NCI-H1694 treated with DMSO at 0.1 percent for 48 hours (cell line): ENCODE results near the gene NCKAP1.
A peak's percentile ranks its signal among the peaks of the same experiment; 100 is the strongest.
"Not testable (repeated sequence)": the region's sequence is repeated elsewhere in the genome, so short reads cannot be mapped to it uniquely, and the experiment has no call there.

Experiments used
- DNase-seq: peaks from one replicate; lab custom pipeline; 2025; lab: John Stamatoyannopoulos, UW

The NCKAP1 gene, protein sequence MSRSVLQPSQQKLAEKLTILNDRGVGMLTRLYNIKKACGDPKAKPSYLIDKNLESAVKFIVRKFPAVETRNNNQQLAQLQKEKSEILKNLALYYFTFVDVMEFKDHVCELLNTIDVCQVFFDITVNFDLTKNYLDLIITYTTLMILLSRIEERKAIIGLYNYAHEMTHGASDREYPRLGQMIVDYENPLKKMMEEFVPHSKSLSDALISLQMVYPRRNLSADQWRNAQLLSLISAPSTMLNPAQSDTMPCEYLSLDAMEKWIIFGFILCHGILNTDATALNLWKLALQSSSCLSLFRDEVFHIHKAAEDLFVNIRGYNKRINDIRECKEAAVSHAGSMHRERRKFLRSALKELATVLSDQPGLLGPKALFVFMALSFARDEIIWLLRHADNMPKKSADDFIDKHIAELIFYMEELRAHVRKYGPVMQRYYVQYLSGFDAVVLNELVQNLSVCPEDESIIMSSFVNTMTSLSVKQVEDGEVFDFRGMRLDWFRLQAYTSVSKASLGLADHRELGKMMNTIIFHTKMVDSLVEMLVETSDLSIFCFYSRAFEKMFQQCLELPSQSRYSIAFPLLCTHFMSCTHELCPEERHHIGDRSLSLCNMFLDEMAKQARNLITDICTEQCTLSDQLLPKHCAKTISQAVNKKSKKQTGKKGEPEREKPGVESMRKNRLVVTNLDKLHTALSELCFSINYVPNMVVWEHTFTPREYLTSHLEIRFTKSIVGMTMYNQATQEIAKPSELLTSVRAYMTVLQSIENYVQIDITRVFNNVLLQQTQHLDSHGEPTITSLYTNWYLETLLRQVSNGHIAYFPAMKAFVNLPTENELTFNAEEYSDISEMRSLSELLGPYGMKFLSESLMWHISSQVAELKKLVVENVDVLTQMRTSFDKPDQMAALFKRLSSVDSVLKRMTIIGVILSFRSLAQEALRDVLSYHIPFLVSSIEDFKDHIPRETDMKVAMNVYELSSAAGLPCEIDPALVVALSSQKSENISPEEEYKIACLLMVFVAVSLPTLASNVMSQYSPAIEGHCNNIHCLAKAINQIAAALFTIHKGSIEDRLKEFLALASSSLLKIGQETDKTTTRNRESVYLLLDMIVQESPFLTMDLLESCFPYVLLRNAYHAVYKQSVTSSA

DNA sequence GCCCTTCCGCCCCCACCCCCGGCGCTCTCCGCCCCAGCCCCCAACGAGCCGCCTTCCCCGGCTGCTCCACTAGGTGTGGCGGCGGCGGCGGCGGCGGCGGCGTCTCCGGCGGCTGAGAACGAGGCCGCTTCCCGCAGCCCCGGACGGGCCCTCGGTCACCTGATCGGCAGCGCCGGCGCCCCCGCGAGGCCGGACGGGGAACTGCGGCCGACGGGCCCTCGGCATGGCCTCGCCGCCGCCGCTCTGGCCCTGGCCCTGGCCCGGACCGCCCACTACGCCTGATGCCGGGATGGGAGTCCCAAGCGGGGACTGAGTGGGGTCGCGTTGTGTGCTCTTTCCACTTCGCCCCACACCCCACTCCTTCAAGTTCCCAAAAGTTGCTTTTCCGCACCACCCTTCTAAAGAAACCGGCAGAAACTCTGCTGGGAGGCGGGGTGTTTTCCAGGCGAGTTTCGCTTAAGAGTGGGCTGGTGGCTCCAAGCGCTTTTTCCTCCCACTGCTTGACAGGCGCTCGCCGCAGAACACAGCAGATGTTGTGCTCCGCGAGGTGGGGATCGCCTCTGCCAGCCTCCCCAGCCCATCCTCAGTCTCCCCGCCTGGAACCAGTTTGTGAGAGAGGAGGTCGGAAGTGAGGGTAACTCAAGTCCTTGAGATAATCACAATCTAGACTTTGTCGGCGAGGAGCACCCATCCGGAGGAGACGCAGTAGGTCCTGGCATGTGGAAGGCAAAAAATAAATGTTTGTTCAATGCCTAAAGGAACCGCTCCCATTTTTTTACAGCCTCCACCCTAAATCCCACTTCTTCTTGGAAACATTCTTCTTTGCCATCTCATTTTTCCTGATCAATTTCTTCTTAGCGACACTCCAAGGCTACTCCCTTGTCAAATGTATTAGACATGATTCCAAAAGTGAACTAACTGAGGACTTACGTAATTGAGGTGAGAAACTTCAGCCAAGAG is at the start of gene NCKAP1:
TSS of gene NCKAP1 (minus strand) at position 117 of the 960 bp plus-strand sequence. CDS start 358 bp downstream, outside the sequence.
- peak; percentile 81 for DNase-seq

DNA sequence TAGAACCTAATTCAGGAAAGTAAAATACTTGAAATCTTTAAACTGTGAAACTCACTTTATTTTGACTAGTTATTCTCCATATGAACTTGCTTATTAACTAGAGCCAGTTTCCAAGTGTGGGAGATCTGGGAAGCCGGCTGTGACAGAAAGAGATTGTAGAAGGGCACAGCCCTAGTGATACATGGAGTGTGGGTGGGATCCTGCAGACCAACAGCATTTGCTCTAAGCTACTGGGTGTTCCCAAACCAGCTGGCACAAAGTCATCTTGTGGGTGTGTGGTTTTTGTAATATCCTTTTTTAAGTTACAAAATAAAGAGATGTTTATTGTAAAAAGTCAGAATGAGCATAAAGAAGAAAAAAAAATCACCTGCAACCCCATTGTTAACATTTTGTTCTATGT is 43.7 kb upstream of the NCKAP1 start:
- DNase-seq = no peak

DNA sequence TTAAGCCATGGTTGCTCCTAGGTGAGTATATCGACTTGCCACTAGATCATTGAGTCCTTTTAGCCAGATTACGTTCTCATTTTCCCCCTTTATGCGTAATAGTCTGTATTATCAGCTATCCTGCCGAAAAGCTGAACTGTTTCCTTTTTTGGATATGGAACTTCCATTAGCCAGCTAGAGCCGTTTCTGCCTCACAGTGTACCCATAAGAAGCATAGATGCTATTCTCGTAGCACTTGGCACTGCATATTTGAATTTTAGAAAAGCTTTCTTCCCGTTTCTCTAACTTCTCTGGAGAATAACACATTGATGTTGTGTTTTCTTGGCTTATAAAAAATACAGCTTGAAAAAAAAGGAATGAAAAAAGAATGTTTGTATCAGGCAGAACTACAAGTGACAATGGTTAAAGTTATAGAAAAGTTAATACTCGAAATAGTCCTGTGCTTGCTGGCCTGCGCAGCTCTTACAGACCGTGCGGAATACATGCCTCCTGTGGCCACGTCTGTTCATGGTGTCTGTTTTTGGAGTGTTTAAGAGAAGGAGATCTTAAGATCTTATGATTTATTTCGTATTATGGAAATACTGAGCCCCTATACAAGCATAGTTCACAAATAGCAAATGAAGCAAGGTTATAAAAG is 41.0 kb upstream of the NCKAP1 start:
- DNase-seq = peak; percentile 65

GRCh38 chr2:183078464-183079138 is 40.3 kb upstream of the NCKAP1 start, which contains the start of gene DUSP19:
DUSP19 (plus strand) TSS chr2:183078747; CDS start chr2:183078934, 187 bp downstream.
- DNase-seq = peak; percentile 95

DNA sequence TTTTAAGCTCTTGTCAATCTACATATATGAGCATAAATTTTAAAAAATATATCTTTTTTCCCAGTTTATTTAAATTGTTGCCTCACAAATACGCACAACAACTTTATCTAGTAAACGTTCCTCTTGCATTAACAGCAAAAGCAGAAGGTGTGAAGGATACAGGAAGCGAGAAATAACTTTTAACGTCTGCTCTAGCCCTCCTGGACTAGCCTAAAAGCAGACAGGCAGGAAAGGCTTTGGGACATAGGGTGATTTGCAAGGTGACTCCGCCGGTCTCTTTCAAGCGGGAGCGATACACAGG is 39.9 kb upstream of the NCKAP1 start:
- DNase-seq = no peak

DNA sequence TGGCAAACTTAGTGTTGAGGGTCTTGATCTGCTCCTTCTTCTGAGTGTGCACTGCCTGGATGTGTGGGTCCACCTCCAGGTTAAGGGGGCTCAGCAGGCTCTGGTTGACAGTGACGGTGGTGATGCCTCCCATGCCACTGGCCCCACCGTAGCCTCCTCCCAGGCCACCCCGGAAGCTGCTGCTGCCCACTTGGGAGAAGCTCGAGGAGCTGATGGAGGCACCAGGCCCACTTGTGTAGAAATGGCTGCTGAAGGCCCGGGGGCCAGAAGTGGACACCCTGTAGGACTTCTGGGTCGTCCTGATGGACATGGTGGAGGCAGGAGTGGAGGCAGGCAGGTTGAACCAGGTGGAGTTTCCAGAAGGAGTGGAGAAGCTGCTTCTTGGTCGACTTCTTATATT is 33.9 kb upstream of the NCKAP1 start:
- no peak for DNase-seq

- no peak for DNase-seq
These were observed 32.9 kb upstream of the NCKAP1 start for GRCh38 chr2:183070942-183071844.

DNA sequence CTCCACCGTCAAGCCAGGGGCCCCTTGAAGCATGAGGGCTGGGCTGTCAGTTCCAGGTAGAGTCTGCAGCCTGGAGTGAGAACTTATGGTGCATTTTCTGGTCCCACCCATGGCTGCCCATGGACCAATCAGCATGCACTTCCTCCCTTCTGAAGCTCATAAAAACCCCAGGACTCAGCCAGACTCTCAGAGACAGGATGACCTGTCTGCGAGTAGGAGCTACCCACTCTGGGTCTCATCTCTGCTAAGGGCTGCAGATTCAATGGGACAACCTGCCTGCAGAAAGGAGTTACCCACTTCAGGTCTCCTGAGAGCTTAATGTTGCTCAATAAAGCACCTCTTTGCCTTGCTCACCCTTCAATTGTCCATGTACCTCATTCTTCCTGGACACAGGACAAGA is 30.9 kb upstream of the NCKAP1 start:
- DNase-seq = no peak

DNA sequence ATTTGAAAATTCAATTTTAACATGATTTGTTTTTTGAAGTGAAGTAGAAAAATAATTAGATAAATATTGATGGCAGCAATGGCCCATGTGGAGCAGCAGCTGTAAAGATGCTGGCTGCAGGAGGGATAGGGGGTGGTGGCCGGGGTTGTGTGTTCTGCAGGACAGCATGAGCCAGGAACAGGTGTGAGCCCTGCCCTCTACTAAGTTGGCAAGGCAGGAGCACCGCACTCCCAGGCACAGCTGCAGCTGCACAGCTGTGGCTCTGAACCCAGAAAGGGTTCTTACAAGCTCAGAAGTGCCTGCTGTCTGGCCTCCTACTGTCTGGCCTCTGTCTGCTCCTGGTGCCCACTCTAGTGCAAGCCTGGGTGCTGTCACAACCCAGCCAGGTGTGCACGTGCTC is 30.3 kb upstream of the NCKAP1 start:
- DNase-seq = no peak

DNA sequence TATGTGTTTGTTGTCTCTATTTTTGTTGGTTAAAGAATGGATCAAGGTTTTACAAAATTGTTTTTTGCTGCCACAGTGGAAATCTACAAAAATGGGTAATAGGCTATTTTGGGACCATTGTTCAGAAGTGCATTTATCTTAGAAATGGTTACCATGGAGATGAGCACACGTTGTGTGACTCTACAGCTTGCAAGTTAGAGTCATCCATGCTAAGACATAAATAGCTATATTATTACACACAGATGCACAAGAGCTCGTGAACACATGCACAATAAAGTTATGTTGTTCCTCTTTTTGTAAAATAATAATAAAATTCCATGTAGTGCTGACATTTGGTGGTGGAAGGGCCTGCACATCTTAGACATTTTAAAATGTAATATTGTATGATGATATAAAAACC is 24.8 kb upstream of the NCKAP1 start:
- DNase-seq = peak; percentile 14

GRCh38 chr2:183060571-183061231 is 22.4 kb upstream of the NCKAP1 start:
- DNase-seq = no peak

GRCh38 chr2:183059561-183059960 is 21.3 kb upstream of the NCKAP1 start:
- DNase-seq = no peak

- DNase-seq = no peak
These were observed 19.2 kb upstream of the NCKAP1 start for GRCh38 chr2:183057333-183057985.

DNA sequence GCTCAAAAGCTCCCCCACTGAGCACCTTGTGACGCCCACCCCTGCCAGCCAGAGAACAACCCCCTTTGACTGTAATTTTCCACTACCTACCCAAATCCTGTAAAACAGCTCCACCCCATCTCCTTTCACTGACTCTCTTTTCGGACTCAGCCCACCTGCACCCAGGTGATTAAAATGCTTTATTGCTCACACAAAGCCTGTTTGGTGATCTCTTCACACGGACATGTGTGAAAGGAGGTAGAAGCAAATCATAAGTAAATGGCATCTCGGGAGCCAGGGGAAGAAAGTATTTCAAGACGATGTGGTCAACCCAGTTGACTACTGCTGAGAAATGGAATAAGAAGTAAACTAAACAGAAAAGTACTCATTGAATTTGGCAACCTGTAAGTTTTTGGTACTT is 11.2 kb upstream of the NCKAP1 start:
- DNase-seq = no peak

DNA sequence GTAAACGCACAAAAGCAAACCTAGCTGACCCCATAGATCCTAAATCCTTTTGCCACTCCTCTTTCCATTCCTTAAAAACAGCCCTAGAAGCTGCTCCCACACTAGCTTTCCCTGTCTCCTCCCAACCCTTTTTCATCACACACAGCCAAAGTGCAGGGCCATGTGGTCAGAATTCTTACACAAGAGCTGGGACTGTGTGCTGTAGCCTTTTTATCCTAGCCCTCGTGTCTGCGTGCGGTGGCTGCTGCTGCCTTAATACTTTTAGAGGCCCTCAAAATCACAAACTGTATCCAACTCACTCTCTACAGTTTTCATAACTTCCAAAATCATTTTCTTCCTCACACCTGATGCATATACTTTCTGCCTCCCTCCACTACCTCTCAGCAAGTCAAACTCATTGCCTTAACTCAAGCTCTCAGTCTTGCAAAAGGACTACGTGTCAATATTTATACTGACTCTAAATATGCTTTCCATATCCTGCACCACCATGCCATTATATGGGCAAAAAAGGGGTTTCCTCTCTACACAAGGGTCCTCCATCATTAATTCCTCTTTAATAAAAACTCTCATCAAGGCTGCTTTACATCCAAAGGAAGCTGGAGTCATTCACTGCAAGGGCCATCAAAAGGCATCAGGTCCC is 9.3 kb upstream of the NCKAP1 start:
- DNase-seq = not testable (repeated sequence)

DNA sequence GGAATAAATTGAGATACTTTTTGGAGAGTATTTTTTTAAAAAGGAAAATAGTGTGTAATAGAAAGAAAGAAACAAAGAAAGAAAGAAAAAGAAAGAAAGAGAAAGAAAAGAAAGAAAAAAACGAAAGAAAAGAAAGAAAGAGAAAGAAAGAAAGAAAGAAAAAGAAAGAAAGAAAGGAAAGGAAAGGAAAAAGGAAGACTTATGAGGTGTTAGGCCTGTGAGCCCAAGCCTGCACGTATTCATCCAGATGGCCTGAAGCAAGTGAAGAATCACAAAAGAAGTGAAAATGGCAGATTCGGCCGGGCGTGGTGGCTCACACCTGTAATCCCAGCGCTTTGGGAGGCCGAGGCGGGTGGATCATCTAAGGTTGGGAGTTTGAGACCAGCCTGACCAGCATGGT is 5.3 kb upstream of the NCKAP1 start:
- not testable (repeated sequence) for DNase-seq

GRCh38 chr2:183040604-183041003 is 2.3 kb upstream of the NCKAP1 start:
- DNase-seq = no peak
